Immature natural killer cell (primary cell): ENCODE data around the gene CRLF2. TPM values are rescaled to one million over a fixed set of nuclear protein-coding genes. Genes with fewer than 3 reads are reported as not detected.

Experiments
- DNase-seq, 3 donors: peaks; one replicate each; pipeline ENCODE4 v3.0.0; 2022; ENCODE audit warnings: mixed read lengths in 1 of 3
- H3K27ac Mint-ChIP-seq, 6 donors: one replicate each; pipeline ENCODE4 v1.8.0; 2020; ENCODE audit warnings: mixed read lengths in 6 of 6, mild to moderate bottlenecking in 5 of 6, inconsistent platforms in 4 of 6, moderate library complexity in 3 of 6
- H3K27me3 Mint-ChIP-seq, 3 donors: one replicate each; pipeline ENCODE4 v1.8.0; 2020 to 2021; ENCODE audit warnings: low read depth in 3 of 3, mild to moderate bottlenecking in 3 of 3, mixed read lengths in 3 of 3, moderate library complexity in 3 of 3, inconsistent platforms in 1 of 3
- H3K36me3 Mint-ChIP-seq, 3 donors: one replicate each; pipeline ENCODE4 v1.8.0; 2020; ENCODE audit warnings: mixed read lengths in 3 of 3, inconsistent platforms in 2 of 3, mild to moderate bottlenecking in 2 of 3
- H3K4me1 Mint-ChIP-seq, 2 donors: one replicate each; pipeline ENCODE4 v1.8.0; 2020; ENCODE audit warnings: inconsistent platforms in 2 of 2, mild to moderate bottlenecking in 2 of 2, mixed read lengths in 2 of 2, moderate library complexity in 1 of 2
- H3K4me3 Mint-ChIP-seq, 5 donors: one replicate each; pipeline ENCODE4 v1.8.0; 2020; ENCODE audit warnings: mild to moderate bottlenecking in 5 of 5, mixed read lengths in 5 of 5, inconsistent platforms in 3 of 5, moderate library complexity in 3 of 5
- H3K9me3 Mint-ChIP-seq, 6 donors: one replicate each; pipeline ENCODE4 v1.8.0; 2020; ENCODE audit warnings: mild to moderate bottlenecking in 6 of 6, mixed read lengths in 6 of 6, inconsistent platforms in 4 of 6, moderate library complexity in 3 of 6
- polyA plus RNA-seq, 3 donors: library from polyadenylated mRNA; unstranded; fragments of 300-500 nt; fragmentation: Illumina TruSeq; gene quantifications; one replicate each; pipeline ENCODE4 v1.2.3, GENCODE V29; 2021

CRLF2 gene
- polyA plus RNA-seq, 3 donors from 2014 or later: not detected

GRCh38 chrX:1150569-1151347, 61.7 kb downstream of the CRLF2 start:
- Mint-ChIP-seq H3K9me3 (no peaks in the 10 kb centered on the region), H3K4me3 (no peak overlapping the region), H3K27me3 (peaks cover 3 to 4% (median 4%) of the 10 kb centered on the region in 3 donors), H3K4me1 (no peaks in the 10 kb centered on the region), H3K36me3 (no peaks in the 10 kb centered on the region), H3K27ac (peak overlapping the region in 1 of 6 donors; percentile 53)
- DNase-seq: no peak

DNA sequence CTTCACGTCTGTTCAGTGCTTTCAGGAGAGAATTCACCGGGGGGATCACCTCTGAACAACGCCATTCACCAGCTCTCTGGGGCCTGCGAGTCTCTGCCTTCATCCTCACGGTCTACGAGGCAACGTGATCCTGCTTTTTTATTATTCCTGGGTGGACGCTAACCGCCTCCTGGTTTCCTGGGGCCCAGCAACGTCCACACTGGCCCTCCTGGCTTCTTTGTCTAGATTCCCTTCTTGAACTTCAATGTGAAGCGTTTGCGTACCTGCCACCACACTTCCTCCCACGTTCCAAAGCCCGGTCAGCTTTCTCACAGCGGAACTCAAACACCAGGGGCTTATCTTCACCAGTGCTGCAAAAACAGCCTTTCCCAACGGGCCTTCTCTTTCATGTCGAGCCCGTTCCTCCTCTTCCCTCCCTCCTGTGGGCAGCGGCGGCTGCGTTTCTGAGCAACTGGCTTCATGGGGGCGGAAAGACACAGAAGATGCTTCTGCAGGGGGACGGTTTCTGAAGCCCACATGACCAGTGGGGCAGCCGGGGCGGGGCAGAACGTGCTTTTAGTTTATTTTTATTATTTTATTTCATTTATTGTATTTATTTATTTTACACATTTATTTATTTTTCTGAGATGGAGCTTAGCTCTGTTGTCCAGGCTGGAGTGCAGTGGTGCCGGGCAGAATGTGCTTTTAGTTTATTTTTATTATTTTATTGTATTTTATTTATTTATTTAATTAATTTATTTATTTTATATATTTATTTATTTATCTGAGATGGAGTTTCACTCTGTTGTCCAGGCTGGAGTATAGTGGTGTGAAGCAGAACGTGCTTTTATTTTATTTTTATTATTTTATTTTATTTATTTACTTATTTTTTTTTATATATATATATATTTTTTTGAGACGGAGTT, 64.6 kb downstream of the CRLF2 start:
- no peaks in the 10 kb centered on the region for H3K36me3 Mint-ChIP-seq
- H3K27me3 Mint-ChIP-seq: peaks cover 3 to 4% (median 4%) of the 10 kb centered on the region in 3 donors

GRCh38 chrX:1144293-1144692, 68.2 kb downstream of the CRLF2 start:
- Mint-ChIP-seq H3K27me3 (no peaks in the 10 kb centered on the region), H3K4me1 (no peaks in the 10 kb centered on the region), H3K36me3 (no peaks in the 10 kb centered on the region), H3K27ac (no peak overlapping the region), H3K4me3 (no peak overlapping the region), H3K9me3 (no peaks in the 10 kb centered on the region)
- DNase-seq: no peak

More for the DNA sequence above, 64.6 kb downstream of the CRLF2 start:
- no peaks in the 10 kb centered on the region for H3K4me1 Mint-ChIP-seq
- DNase-seq: no peak
- H3K27ac Mint-ChIP-seq: no peak overlapping the region
- H3K9me3 Mint-ChIP-seq: no peaks in the 10 kb centered on the region
- H3K4me3 Mint-ChIP-seq: no peak overlapping the region

Other genes with a start within 250 kb of the CRLF2 start
- gene CSF2RA, start 56.2 kb upstream of the CRLF2 start, polyA plus RNA-seq: 10 to 100 TPM in 1 of 3 donors, 1 to 10 TPM in 2; 1.7 to 12.8 (median 6.6) TPM
- 1 to 10 TPM in 2 of 3 donors, under 1 TPM in 1; 0.79 to 5.0 (median 1.5) TPM for gene IL3RA, start 124.1 kb upstream of the CRLF2 start, polyA plus RNA-seq
- 100 to 1,000 TPM; 330 to 354 (median 347) TPM for gene SLC25A6, start 179.5 kb upstream of the CRLF2 start, polyA plus RNA-seq
- 10 to 100 TPM; 58.1 to 68.6 (median 67.1) TPM for gene ASMTL, start 240.3 kb upstream of the CRLF2 start, polyA plus RNA-seq